WI38 (cell line): ENCODE data around the gene AUH.

ENCODE experiments used
- H3K4me3 ChIP-seq: 2 replicates; pipeline ENCODE4 v1.5.1; 2011; ENCODE audit warnings: low read depth, mild to moderate bottlenecking, control low read depth, low read length
- CTCF ChIP-seq: IDR thresholded peaks from 2 replicates; pipeline ENCODE4 v1.5.1; 2012; ENCODE audit warnings: low read depth, mild to moderate bottlenecking, control low read depth, low read length

AUH gene

GRCh38 chr9:91403665-91404543 is 42.2 kb upstream of the AUH start:
- TF ChIP-seq CTCF, result no peak
- no peak overlapping the region for H3K4me3 ChIP-seq

GRCh38 chr9:91398926-91399325 is 37.2 kb upstream of the AUH start:
- H3K4me3 ChIP-seq, result no peak overlapping the region
- TF ChIP-seq CTCF, result no peak

GRCh38 chr9:91395553-91396471 is 34.1 kb upstream of the AUH start:
- TF ChIP-seq CTCF, result no peak
- H3K4me3 ChIP-seq, result no peak overlapping the region

GRCh38 chr9:91395106-91395552 is 33.4 kb upstream of the AUH start:
- TF ChIP-seq CTCF, result no peak
- H3K4me3 ChIP-seq, result no peak overlapping the region

GRCh38 chr9:91393826-91394225 is 32.1 kb upstream of the AUH start:
- no peak overlapping the region for H3K4me3 ChIP-seq
- no peak for TF ChIP-seq CTCF

- H3K4me3 ChIP-seq, result no peak overlapping the region
- no peak for TF ChIP-seq CTCF
Observed at GRCh38 chr9:91392435-91392834, 30.7 kb upstream of the AUH start.
